Umbilical cord (tissue), 2 donors: ENCODE data around the gene ISLR2. TPM values are rescaled to one million over a fixed set of nuclear protein-coding genes. Genes with fewer than 3 reads are reported as not detected.
"Not testable (repeated sequence)": the region's sequence is repeated elsewhere in the genome, so short reads cannot be mapped to it uniquely, and the experiment has no call there.

Experiments used
- DNase-seq: peaks from one replicate; pipeline ENCODE4 v3.0.0-alpha.2; 2015; ENCODE audit warnings: low spot score
- total RNA-seq: library from RNA; depleted of rRNA; stranded (reverse); fragments of >200 nt; gene quantifications from one replicate; pipeline ENCODE4 v1.2.3, GENCODE V29; 2014; ENCODE audit warnings: low replicate concordance; ENCODE audit not compliant: insufficient read depth

Gene ISLR2
- 2.6 TPM for total RNA-seq

GRCh38 chr15:74130155-74130848 lies at the start of gene ISLR2:
TSS of gene ISLR2 (plus strand) at chr15:74130586. CDS start at chr15:74132755, 2,169 bp downstream.
- DNase-seq: no peak

- not testable (repeated sequence) for DNase-seq
These were observed 47.9 kb upstream of the ISLR2 start, which contains the start of gene GOLGA6A for GRCh38 chr15:74082450-74082849. TSS of gene GOLGA6A (minus strand) at chr15:74082550. CDS start at chr15:74082509, 41 bp downstream.

- DNase-seq: not testable (repeated sequence)
These were observed 35.8 kb upstream of the ISLR2 start for GRCh38 chr15:74094567-74094966.

GRCh38 chr15:74095610-74096009 lies 34.8 kb upstream of the ISLR2 start:
- DNase-seq: not testable (repeated sequence)

GRCh38 chr15:74096753-74097474 lies 33.5 kb upstream of the ISLR2 start:
- DNase-seq: not testable (repeated sequence)

GRCh38 chr15:74099963-74100733 lies 30.2 kb upstream of the ISLR2 start:
- DNase-seq: peak; percentile 96

GRCh38 chr15:74108111-74108510 lies 22.3 kb upstream of the ISLR2 start:
- DNase-seq: no peak

- not testable (repeated sequence) for DNase-seq
These were observed 21.8 kb upstream of the ISLR2 start for GRCh38 chr15:74108611-74109010.

GRCh38 chr15:74109713-74110112 lies 20.7 kb upstream of the ISLR2 start:
- DNase-seq: no peak

GRCh38 chr15:74120426-74120825 lies 10.0 kb upstream of the ISLR2 start:
- DNase-seq: no peak

- DNase-seq: no peak
These were observed 9.3 kb upstream of the ISLR2 start for GRCh38 chr15:74121039-74121438.

GRCh38 chr15:74121858-74122257 lies 8.5 kb upstream of the ISLR2 start:
- no peak for DNase-seq

GRCh38 chr15:74122403-74123130 lies 7.8 kb upstream of the ISLR2 start:
- no peak for DNase-seq

GRCh38 chr15:74123131-74123429 lies 7.3 kb upstream of the ISLR2 start:
- no peak for DNase-seq

GRCh38 chr15:74123658-74124057 lies 6.7 kb upstream of the ISLR2 start:
- no peak for DNase-seq

GRCh38 chr15:74124196-74124595 lies 6.2 kb upstream of the ISLR2 start:
- DNase-seq: no peak

- no peak for DNase-seq
These were observed 5.6 kb upstream of the ISLR2 start for GRCh38 chr15:74124759-74125158.

- peak; percentile 91 for DNase-seq
These were observed 3.0 kb upstream of the ISLR2 start for GRCh38 chr15:74127255-74127953.

GRCh38 chr15:74127954-74128784 lies 2.2 kb upstream of the ISLR2 start:
- peak; percentile 32 for DNase-seq
